Left ventricle myocardium superior (tissue), 1 donor: ENCODE data around the gene XRCC5. TPM values are rescaled to one million over a fixed set of nuclear protein-coding genes. Genes with fewer than 3 reads are reported as not detected.

Experiments
- ATAC-seq: fragments of 200-7000 bp; cut with Tn5 transposase; one replicate; pipeline ENCODE4 v1.9.1; 2020; ENCODE audit warnings: mild to moderate bottlenecking, moderate library complexity
- DNase-seq: peaks from one replicate; pipeline ENCODE4 v3.0.0-alpha.2; 2020
- intact Hi-C: fragments of 100-400 bp; cut with micrococcal nuclease; formaldehyde crosslinking; loops from one replicate; pipeline ENCODE4 v1.11.0; 2022
- total RNA-seq: library from RNA; stranded (reverse); fragmentation: NEBNext Ultra II Directional; extraction: Animal tissue kit (Norgen Biotek cat#: 25700); gene quantifications from one replicate; pipeline ENCODE4 v1.2.1, GENCODE V29; 2021
- donor health status: DM: no; HTN: yes; CAD: no; lungs with severe emphysema.

The XRCC5 gene
- total RNA-seq, 1 donor from 2014 or later: 129 TPM

GRCh38 chr2:216082805-216083204 lies 26.3 kb upstream of the XRCC5 start:
- intact Hi-C loops: no loop called here
- ATAC-seq (no peak), DNase-seq (no peak)

- intact Hi-C loops: no loop called here
- no peak for DNase-seq
- ATAC-seq: no peak
Measured at GRCh38 chr2:216083464-216084281, 25.5 kb upstream of the XRCC5 start.

- intact Hi-C loops: no loop called here
- DNase-seq (no peak), ATAC-seq (no peak)
Measured at GRCh38 chr2:216084547-216084946, 24.6 kb upstream of the XRCC5 start.

- DNase-seq: no peak
- ATAC-seq: no peak
- intact Hi-C loops: no loop called here
Measured at GRCh38 chr2:216086207-216086893, 22.8 kb upstream of the XRCC5 start.

- ATAC-seq: no peak
- DNase-seq: no peak
- intact Hi-C loops: no loop called here
Measured at GRCh38 chr2:216090369-216090786, 18.8 kb upstream of the XRCC5 start.

- intact Hi-C loops: no loop called here
- ATAC-seq: no peak
- no peak for DNase-seq
Measured at GRCh38 chr2:216092646-216093045, 16.5 kb upstream of the XRCC5 start.

- intact Hi-C loops: no loop called here
- DNase-seq (no peak), ATAC-seq (no peak)
Measured at GRCh38 chr2:216094701-216095100, 14.4 kb upstream of the XRCC5 start.

- no peak for ATAC-seq
- intact Hi-C loops: no loop called here
- no peak for DNase-seq
Measured at GRCh38 chr2:216098421-216099334, 10.5 kb upstream of the XRCC5 start.

- no peak for ATAC-seq
- no peak for DNase-seq
- intact Hi-C loops: no loop called here
Measured at GRCh38 chr2:216101109-216101508, 8.0 kb upstream of the XRCC5 start.

- ATAC-seq: no peak
- intact Hi-C loops: no loop called here
- DNase-seq: no peak
Measured at GRCh38 chr2:216103213-216103612, 5.9 kb upstream of the XRCC5 start.

- DNase-seq (no peak), ATAC-seq (no peak)
- intact Hi-C loops: no loop called here
Measured at GRCh38 chr2:216104691-216105090, 4.5 kb upstream of the XRCC5 start.

GRCh38 chr2:216107320-216107719 lies 1.8 kb upstream of the XRCC5 start:
- ATAC-seq: no peak
- DNase-seq: no peak
- intact Hi-C loops: no loop called here

GRCh38 chr2:216107760-216108159 lies 1.4 kb upstream of the XRCC5 start:
- DNase-seq (no peak), ATAC-seq (no peak)
- intact Hi-C loops: no loop called here

GRCh38 chr2:216108310-216108966 lies 710 bp upstream of the XRCC5 start:
- no peak for DNase-seq
- no peak for ATAC-seq
- intact Hi-C loops: no loop called here

- ATAC-seq (no peak), DNase-seq (no peak)
- intact Hi-C loops: no loop called here
Measured at GRCh38 chr2:216109962-216110614, 940 bp downstream of the XRCC5 start.

GRCh38 chr2:216110620-216111019 lies 1.5 kb downstream of the XRCC5 start:
- ATAC-seq (no peak), DNase-seq (no peak)
- intact Hi-C loops: no loop called here

GRCh38 chr2:216111122-216111521 lies 2.0 kb downstream of the XRCC5 start:
- intact Hi-C loops: no loop called here
- no peak for ATAC-seq
- no peak for DNase-seq

GRCh38 chr2:216112926-216113325 lies 3.8 kb downstream of the XRCC5 start:
- ATAC-seq: no peak
- DNase-seq: no peak
- intact Hi-C loops: no loop called here

GRCh38 chr2:216113572-216113971 lies 4.4 kb downstream of the XRCC5 start:
- ATAC-seq (no peak), DNase-seq (no peak)
- intact Hi-C loops: no loop called here
